PC-9 (cell line): ENCODE data around the gene AIFM2.
"Not testable (repeated sequence)": the region's sequence is repeated elsewhere in the genome, so short reads cannot be mapped to it uniquely, and the experiment has no call there.

Experiments used
- CTCF ChIP-seq: fragments of 200-600 bp; sonication (generic); conservative IDR thresholded peaks from 2 replicates; pipeline ENCODE4 v1.6.1; 2017; ENCODE audit warnings: mixed run types, antibody characterized with exemption, mild to moderate bottlenecking, moderate library complexity
- EZH2 ChIP-seq: fragments of 200-600 bp; sonication (generic); IDR thresholded peaks from 2 replicates; pipeline ENCODE4 v1.8.0; 2017; ENCODE audit warnings: antibody characterized with exemption, low read depth

- not testable (repeated sequence) for TF ChIP-seq CTCF, EZH2
Observed at GRCh38 chr10:70101068-70101562, 31.5 kb downstream of the AIFM2 start.
